NCI-H1930 (cell line): Measurements from ENCODE around the gene CXCR4.

Experiments
- DNase-seq, 2 experiments: peaks; one replicate each; lab custom pipeline; 2025; lab: John Stamatoyannopoulos, UW

The CXCR4 gene

DNA sequence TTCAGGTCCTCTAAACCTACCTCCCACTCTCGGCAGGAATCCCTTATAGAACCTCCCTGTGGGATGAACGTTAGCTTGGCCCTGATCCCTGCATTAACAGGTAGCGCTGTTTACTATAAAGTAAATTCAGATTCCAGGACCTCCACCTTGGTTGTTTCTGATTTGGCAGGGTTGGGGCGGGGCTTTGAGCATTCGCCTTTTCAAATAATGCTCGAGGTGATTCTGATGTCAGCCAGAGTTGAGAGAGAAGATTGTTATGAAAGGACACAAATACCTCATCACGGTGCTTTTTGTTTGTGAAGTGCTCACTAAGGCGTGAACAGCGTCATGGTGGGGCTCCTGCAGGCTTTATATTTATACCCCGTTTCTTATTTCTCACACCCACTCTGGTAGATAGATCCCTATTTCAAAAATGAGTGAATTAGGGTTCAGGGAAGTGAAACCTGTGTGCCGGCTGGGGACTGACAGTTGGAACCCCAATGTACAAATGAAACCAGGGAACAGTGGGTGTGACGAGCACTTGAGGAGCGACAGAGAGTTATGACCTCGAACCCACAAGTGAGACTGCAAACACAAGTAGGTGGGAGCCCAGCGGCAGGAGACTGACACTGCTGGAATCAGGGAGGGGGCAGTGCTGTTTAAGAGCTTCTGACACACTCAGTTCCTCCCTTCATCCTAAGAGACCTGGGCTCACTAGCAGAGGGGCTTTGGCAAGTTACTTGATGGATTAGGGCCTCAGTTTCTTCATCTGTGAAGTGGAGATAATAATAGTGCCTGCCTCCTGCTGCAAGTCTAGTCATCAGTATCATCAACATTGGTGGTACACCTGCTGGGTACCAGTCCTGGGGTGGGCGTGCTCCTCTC is 14.2 kb upstream of the CXCR4 start:
- DNase-seq: no peak

DNA sequence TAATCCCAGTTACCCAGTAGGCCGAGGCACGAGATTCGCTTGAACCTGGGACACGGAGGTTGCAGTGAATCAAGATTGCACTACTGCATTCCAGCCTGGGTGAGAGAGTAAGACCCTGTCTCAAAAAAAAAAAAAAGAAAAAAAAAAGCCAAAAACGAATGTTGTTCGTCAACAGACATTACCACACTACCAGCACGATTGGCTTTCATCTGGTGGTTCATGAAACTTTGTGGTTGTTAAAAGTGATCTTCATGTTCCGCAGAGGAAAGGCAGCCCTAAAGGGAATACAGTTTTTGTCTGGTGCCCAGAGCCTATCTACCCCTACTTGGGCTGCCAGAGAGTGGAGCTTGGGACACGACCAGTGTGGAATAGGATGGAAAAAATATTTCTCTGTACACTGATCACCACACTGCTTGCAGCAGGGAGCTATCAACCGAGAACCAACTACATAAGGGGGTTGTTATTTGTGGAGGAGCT is 13.6 kb upstream of the CXCR4 start:
- DNase-seq: no peak

DNA sequence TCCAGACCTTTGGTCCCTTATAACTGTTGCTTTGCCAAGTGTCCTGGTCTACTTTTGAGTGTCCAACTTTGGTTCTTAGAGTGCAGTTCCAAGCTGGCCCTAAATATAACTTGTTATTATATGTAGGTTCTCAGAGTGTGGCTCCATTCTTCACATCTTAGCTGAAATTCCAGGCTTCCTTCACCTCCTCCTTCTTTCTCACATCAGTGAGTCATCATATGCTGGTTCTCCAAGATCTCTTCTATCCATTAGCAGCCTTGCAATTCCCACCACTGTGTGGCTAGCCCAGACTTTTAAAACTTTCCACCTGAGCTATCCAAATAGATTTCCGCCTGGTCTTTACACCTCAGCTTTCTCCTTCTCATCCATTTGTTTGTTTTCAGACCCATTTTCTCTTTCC is 12.6 kb upstream of the CXCR4 start:
- no peak for DNase-seq

DNA sequence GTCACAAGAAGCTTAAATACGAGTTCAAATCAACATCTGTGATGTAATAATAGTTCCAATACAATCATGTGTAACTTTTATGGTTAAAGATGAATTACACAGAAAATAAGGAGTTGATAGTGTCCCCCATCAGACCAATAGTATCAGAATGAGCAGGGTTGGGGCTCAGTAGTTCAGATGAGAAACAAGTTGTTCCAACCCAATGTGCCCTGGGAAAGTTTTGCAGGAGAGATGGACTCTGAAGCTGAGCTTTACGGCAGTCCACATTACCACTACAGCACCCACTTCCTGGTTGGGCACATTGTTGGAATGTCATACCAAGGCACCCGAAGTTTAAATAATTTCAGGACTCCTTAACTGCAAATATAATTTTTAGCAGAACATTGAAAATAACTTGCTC is 12.1 kb upstream of the CXCR4 start:
- no peak for DNase-seq

DNA sequence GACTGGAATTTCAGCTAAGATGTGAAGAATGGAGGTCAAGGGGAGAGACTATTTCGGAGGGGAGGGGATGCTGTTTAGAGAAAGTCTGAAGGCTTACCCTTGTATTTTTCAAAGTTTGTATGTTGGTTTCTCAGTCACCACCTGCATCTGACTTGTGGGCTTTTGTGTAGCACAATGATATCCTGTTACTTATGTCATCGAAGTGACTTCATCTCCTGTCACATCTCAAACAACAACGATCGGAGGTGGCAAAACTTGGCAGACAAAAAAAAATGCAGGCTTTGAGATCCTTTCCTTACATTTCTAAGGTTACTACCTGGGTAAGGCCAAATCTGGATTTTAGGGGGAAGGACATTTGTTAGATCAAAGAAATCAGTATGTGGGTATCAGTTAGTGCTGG is 11.7 kb upstream of the CXCR4 start:
- DNase-seq: no peak

DNA sequence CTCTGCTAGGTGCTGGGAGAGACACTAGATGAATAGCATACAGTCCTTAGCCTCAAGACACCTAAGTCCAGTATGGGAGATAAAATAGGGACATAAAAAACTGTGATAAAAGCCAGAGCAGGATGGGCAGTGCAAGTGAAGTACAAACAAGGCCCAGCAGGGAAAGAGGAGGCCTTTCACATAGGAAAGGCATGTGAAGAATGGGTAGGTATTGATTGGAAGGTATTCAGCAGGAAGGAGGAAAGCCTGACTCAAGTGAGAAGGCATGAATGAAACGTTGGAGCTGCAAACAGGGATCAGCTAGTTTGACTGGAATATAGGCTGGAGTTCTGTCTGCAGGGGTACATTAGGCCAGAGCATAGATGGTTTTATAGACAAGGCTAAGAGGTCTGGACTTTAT is 11.0 kb upstream of the CXCR4 start:
- DNase-seq: no peak

DNA sequence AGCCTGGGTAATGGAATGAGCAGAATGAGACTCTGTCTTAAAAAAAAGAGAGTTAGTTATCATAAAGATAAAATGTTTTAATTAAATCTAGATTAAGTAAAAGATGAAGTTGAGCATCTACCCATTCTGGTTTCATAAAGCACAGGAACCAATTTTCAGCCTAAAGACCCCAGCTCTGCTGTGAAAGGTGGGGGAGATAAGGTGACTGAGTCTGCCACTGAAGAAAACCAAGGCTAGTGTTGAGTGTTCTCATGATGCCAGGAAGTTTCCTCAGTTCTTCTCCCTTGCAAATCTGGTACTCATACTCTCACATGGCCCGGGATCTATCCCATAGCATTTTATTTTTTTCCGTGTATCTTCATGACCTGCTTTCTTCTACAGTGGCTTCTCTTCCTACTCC is 10.4 kb upstream of the CXCR4 start:
- DNase-seq: no peak

DNA sequence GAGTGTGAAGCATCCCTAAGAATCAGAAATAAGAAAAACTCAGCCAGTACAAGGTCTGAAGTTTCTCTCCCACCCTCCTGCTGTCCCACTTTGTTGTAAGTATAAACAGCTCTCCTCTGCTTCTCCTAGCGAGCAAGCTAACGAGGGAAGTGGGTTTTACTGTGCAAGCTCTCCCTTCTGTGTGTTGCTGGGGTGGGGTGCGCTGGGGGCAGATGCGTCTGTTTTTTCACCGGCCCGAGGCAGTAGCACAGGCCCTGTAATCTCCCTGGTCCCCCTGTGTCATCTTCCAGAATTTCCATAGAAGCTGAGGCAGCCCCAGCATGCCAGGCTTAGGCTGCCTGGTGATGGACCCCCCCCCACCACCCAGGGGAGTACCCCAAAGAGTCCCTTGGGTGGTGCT is 9.4 kb upstream of the CXCR4 start:
- no peak for DNase-seq

DNA sequence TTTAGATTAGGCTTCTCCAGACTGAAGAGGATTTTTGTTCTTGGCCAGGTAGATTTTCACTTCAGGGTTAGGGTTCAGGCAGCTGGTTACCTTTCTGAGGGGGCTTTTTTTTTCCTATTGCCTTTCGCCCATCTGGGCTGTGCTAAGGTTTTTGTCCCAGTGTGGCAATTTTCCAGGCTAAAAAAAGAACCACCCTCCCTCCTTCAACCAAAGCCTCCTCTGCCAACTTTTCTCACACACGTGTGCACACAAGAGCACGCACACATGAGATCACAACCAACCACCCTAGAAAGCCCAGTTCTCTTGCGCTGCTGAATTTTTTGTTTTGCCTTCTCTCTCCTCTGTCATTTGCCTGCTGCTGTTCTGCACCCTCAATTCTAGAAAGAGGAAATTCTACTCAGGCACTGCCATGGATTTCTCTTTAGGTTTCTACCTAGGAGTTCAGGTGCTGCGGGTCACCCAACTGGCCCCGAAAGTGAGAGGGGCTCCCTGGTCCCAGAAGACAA is 8.5 kb upstream of the CXCR4 start:
- DNase-seq: no peak

DNA sequence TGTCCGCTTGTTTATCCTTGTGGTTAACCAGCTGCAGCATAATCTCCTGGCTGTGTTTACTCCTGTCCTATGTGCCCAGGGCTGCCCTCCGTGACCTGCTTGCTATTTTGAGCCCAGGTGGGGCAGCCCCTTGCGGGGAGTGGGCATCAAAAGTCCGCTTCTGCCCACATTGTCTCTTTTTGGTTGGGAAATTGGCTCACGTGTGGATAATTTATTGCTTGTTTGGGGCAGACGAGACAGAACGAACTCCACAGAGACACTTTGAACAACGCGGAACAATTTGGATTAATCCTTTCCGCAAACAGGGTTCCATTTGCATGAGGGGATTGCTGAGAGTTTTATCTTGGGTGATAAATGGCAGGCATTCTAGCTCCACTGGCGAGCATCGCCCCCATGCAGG is 8.1 kb upstream of the CXCR4 start:
- DNase-seq: peak; percentile 36 to 56

DNA sequence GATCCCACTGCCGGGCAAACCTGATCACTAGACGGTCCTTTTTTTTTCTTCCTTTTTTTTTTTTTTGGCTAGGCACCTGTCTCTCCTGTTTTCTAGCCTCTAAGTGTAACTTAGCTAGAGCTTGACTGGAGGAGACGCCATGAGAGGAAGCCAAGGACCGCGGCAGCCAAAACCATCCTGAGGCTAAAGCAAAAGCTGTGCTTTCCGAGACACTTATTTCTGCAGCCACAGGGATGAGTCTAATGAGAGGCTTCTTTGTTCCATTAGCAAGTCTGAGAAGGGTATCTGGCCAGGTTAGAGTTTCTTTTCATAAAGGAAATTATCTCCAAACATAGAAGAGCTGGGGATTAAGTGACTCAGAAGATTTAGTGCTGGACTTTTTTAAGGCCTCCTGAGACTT is 7.3 kb upstream of the CXCR4 start:
- DNase-seq: no peak

DNA sequence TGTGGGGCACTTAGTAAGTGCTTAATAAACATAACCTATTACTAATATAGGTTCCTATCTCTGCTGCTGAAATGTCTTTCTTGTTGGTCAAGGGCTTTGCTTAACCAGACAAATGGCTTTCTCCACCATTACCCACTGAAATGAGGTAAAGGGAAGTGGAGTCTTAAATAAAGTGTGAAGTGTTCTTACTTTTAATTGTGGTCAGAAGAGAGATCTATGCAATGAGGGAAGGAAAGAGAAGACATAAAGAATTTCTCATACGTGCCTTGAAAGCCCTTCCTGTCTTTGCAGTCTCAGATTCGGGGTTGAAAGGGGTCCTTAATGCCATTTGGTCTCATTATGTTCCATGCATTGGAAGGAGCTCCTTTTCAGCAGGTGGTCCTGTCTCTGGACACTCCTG is 6.9 kb upstream of the CXCR4 start:
- no peak for DNase-seq

DNA sequence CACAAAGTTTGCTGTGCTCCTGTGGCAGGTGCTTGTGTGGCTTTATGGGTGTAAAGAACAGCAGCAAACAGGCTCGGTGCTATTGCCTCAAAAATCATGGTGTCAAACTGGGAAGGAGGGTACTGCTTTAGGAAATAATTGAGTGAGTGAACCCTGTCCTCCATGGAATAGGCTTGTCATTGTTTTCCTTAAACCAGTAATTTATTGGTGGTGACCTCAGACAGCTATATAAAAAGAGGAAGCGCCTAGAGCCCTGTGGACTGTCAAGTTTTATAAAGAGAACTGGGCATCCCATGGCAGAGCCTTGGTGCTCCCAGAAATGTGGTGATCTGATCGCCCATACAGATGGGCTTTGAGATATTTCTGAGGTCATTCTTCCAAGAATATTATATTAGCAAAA is 4.7 kb upstream of the CXCR4 start:
- DNase-seq: no peak

DNA sequence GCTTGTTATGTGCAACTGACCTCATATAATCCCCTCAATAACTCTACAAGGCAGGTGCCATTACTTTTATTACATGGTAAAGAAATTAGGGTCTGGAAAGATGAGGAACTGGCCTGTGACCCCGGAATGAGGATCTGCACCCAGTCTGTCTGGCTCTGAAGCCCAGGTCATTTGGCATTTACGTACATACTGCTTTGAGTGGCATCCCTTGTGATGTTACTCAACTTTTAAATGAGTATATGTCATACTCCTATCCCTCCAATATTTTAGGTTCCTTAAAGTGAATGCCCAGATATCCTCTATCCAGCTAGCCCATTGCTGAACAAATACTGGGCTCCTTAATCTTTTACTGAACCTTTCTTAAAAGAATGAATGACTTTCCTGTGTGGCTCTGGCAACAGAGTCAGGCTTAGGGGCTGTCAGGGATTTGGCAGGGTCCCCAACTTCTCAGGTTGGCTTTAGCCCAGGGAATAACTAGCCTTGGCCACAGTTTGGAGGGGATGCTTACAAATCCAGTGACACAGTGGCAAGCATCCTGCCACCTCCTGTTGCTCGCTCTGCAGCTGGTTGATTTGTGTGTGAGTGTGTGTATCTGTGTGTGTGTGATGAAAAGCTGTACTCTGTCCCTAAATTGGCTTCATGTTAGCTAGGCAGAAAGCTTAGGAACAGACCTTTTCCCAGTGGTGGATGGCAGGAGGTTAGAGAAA is 3.4 kb upstream of the CXCR4 start:
- no peak for DNase-seq

DNA sequence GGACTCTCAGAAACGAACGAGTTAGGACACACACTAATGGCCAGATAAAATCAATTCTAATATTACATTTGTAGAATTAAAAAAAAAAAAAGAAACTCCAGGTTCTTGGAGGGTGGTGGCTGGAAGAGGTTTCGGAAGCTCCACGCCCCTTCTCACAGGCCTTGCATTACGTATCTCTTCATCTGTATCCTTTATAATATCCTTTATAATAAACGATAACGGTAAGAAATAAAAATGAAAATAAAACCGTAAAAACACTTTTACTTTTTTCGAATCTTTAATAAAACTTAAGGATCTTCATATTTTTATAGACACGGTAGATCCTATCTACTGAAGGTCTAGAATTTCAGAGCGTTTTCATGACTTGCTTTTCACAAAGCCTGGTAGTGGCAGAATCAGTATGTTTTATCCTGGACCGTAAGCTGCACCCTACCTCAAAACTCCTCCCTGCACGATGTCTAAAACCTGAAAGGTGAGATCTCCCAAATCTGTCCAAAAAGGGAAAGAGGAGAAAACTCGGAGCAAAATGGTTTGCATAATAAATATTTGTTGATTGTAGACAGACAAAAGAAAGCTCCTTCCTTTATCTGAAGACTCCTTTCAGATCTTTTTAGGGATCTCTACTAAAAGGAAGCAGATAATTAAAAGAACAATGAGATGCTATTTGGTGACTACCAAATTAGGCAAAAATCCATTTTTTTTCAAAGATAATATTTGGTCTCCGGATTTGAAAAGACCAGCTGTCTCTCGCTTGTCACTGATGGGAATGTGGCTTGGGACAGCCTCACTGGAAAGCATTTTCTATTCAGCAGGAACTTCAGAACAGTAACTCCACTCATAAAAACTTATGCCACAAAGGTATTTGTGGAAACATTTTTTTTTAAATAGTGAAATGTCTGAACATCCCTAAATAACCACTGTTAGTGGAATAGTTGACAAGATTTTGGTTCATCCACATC is 2.0 kb upstream of the CXCR4 start:
- DNase-seq: peak in 1 of 2 experiments; percentile 42

DNA sequence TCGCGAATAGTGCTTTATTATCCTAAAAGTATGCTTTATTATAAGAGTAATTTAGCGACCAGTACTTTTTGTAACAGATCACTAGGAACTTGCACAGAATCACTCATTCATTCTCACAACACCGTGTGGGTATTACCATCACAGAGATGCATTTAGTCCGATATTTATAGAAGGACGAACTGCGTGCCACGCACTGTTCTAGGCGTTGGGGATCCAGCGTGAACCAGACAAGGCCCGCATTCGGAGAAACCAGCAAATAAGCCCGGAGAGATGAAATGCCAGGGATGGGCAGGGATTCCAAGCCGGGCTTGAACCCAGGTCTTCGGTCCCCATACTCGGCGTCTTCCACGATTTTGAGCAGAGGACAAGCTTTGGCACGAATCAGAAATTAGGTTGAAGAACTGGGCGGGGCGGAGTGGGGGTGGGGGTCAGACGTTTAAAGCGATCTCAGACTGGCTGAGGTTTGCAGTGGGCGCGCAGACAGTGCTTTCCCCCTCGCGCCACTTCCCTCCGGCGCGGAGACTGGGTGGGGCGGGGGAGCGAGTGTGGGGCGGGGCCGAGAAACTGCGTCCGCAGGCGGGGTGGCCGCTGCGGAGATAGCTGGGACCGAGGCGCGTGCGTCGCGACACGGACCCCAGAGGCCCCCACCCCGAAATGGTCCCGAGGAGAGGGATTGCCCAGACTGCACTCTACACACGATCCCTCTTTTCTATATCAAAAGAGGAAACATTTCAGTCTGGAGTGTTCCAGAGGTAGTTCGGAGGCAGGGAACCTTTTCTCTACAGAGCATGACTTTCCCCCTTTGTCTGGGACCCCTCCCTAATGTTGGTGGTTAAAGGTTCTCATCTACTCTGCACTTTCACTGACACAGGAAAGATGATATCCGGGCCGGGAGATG is 1.1 kb upstream of the CXCR4 start:
- DNase-seq: peak; percentile 53 to 67

DNA sequence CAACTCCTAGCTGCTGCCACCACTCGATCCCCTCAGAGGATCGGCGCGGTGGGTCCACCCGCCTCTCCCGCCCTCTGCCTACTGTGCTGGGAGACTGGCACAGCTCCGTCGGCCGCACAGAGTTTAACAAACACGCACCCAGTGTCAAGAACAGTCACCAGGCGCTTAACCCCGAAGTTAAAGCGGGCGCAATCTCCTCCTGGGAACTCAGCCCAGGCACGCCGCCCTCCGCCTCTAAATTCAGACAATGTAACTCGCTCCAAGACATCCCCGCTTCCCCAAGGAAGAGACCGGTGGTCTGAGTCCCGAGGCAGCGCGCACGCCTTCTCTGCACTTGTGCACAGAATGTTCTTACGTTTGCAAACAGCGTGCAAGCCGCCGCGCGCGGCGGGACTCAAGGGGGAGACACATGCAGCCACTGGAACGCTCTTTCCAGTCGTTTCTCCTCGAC is 533 bp downstream of the CXCR4 start:
- peak; percentile 18 to 62 for DNase-seq

DNA sequence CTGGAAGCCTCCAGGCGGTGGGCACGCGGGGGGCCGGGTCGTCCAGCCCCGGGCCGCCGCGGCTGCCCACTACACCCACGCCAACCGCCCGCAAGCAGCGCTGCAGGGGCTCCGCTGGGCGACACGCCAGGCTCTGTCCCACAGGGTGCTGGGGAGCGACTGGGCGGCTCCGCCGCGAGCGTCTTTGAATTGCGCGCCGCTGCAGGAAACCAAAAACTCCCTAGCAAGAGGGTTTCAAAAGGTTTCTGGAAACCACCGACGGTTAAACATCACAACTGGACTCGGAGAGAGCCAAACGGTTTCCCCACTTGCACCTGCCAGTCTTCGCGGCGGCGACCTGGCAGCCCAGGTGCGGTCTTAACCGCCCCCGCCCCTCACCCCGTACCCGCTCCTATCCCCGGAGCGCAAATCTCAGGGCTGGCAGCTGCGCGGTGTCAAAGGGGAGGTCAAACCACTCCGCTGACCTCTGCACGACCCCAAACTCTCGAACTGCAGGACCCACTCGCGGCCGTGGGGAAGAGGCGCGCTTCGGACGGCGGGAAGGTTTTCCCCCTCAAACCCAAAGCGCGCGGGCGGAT is 1.0 kb downstream of the CXCR4 start:
- no peak for DNase-seq

DNA sequence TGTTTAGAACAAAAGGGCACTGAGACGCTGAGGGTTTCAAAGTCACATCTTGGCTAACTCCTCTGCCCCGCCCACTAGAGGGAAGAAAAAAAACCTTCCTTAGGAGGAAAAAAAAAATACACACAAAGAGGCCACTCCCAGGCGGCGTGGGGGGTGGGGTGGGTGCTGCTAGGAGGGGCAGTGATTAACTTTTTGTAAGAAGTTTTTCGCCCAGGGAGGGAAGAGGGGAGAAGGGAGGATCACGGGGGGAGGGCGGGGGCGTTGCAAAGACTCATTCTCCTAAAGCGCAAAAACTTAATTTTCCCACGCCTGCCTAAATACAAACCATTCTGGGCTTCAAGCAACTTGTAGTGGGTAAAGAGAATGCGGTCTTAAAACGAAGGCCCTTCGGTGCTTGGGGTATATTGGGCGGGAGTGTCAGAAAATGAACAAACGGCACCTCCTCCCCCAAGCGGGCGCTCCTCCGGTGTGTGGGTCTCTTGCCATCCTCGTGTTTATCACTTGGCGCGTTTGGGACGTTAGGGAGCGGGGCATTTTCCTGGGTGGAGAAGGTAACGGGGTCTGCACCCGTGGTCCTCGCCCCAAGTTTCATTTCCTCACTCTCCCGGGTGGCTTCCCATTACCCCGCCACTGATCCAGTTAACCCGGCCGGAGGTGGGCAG is 1.7 kb downstream of the CXCR4 start:
- no peak for DNase-seq

DNA sequence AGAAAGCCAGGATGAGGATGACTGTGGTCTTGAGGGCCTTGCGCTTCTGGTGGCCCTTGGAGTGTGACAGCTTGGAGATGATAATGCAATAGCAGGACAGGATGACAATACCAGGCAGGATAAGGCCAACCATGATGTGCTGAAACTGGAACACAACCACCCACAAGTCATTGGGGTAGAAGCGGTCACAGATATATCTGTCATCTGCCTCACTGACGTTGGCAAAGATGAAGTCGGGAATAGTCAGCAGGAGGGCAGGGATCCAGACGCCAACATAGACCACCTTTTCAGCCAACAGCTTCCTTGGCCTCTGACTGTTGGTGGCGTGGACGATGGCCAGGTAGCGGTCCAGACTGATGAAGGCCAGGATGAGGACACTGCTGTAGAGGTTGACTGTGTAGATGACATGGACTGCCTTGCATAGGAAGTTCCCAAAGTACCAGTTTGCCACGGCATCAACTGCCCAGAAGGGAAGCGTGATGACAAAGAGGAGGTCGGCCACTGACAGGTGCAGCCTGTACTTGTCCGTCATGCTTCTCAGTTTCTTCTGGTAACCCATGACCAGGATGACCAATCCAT is 2.7 kb downstream of the CXCR4 start:
- no peak for DNase-seq
